GM12875 (cell line): ENCODE data around the gene PRAMEF14.
"Not testable (repeated sequence)": the region's sequence is repeated elsewhere in the genome, so short reads cannot be mapped to it uniquely, and the experiment has no call there.

Experiments
- H3K4me3 ChIP-seq: one replicate; pipeline ENCODE4 v1.5.1; 2011; ENCODE audit warnings: low read depth, low read length, control low read depth
- CTCF ChIP-seq: IDR thresholded peaks from 2 replicates; pipeline ENCODE4 v1.5.1; 2011; ENCODE audit warnings: low read depth, mild to moderate bottlenecking, control low read depth, inconsistent platforms, low read length, moderate library complexity, borderline replicate concordance; ENCODE audit not compliant: insufficient read depth

PRAMEF14 gene, protein sequence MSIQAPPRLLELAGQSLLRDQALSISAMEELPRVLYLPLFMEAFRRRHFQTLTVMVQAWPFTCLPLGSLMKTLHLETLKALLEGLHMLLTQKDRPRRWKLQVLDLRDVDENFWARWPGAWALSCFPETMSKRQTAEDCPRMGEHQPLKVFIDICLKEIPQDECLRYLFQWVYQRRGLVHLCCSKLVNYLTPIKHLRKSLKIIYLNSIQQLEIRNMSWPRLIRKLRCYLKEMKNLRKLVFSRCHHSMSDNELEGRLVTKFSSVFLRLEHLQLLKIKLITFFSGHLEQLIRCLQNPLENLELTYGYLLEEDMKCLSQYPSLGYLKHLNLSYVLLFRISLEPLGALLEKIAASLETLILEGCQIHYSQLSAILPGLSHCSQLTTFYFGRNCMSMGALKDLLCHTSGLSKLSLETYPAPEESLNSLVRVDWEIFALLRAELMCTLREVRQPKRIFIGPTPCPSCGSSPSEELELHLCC

GRCh38 chr1:13347034-13347433 is at the start of gene PRAMEF14:
TSS of gene PRAMEF14 (minus strand) at chr1:13347134. CDS start at chr1:13345314, 1,820 bp downstream.
- not testable (repeated sequence) for H3K4me3 ChIP-seq

GRCh38 chr1:13395311-13395710 is 48.4 kb upstream of the PRAMEF14 start:
- not testable (repeated sequence) for H3K4me3 ChIP-seq

DNA sequence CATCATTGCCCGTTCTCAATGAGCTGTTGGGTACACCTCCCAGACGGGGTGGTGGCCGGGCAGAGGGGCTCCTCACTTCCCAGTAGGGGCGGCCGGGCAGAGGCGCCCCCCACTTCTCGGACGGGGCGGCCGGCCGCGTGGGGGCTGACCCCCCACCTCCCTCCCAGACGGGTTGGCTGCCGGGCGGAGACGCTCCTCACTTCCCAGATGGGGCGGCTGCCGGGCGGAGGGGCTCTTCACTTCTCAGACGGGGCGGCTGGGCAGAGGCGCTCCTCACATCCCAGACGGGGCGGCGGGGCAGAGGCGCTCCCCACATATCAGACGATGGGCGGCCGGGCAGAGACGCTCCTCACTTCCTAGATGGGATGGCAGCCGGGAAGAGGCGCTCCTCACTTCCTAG is 47.8 kb upstream of the PRAMEF14 start:
- H3K4me3 ChIP-seq, result not testable (repeated sequence)

GRCh38 chr1:13393004-13393403 is 46.1 kb upstream of the PRAMEF14 start:
- H3K4me3 ChIP-seq, result not testable (repeated sequence)

DNA sequence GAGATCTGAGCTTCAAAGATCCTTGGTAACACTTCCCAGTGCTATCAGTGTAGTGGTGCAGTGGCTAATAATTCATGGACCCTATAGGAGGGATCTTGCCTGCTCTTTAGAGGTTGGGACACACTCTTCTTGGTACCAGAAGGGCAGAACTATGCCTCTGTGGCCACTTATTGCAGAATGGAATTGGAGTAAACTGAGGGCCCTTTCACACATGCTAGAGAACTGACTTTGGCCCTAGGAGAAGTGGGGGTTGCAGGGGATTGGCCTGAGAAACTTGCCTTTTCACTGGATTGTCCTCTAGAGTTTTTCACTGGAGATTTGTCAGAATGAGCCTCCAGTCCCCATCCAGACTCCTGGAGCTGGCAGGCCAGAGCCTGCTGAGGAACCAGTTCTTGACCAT is 42.4 kb upstream of the PRAMEF14 start, which contains the start of gene PRAMEF17:
PRAMEF17 (plus strand) TSS at position 301 of the 400 bp plus-strand sequence; CDS start at position 327, 26 bp downstream.
- H3K4me3 ChIP-seq, result not testable (repeated sequence)

- not testable (repeated sequence) for H3K4me3 ChIP-seq
Observed at GRCh38 chr1:13380380-13380779, 33.4 kb upstream of the PRAMEF14 start.

DNA sequence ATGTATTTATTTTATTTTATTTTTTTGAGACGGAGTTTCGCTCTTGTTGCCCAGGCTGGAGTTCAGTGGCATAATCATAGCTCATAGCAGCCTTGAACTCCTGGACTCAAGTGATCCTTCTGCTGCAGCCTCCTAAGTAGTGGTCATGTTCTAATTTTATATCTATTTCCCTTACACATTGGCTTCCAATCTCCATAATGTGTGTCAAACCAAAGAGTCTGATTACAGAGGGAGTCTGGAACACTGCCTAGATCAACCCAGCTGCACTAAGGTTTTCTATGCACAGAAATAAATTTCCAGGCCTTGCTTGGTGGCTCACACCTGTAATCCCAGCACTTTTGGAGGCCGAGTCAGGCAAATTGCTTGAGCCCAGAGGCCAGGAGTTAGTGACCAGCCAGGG is 32.0 kb upstream of the PRAMEF14 start:
- not testable (repeated sequence) for H3K4me3 ChIP-seq

DNA sequence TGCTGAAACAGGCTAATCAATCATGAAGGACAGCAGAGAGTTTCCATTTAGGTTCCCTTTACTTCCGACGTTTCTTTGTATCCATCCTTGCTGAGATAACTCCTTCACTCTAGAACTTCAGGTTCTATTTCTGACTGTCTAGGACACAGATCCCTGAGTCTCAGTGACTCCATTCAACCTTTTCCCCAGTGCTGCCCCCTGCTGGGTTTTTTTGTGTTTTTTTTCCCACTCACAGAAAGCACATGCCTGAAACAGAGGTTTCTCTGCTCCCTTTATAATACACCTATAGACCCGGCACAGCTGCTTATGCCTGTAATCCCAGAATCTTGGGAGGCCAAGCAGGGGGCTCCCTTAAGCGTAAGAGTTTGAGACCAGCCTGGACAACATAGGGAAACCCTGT is 21.6 kb upstream of the PRAMEF14 start:
- H3K4me3 ChIP-seq, result not testable (repeated sequence)
- TF ChIP-seq CTCF, result peak; percentile 42; the same call in 1 of the 2 replicates

GRCh38 chr1:13366536-13366935 is 19.6 kb upstream of the PRAMEF14 start:
- H3K4me3 ChIP-seq, result not testable (repeated sequence)

GRCh38 chr1:13364928-13365327 is 18.0 kb upstream of the PRAMEF14 start:
- not testable (repeated sequence) for H3K4me3 ChIP-seq

- not testable (repeated sequence) for H3K4me3 ChIP-seq
Observed at GRCh38 chr1:13362364-13362763, 15.4 kb upstream of the PRAMEF14 start.

GRCh38 chr1:13356774-13357173 is 9.8 kb upstream of the PRAMEF14 start:
- TF ChIP-seq CTCF, result peak; percentile 33; the same call in 1 of the 2 replicates
- H3K4me3 ChIP-seq, result not testable (repeated sequence)

- not testable (repeated sequence) for H3K4me3 ChIP-seq
Observed at GRCh38 chr1:13354475-13354874, 7.5 kb upstream of the PRAMEF14 start.

DNA sequence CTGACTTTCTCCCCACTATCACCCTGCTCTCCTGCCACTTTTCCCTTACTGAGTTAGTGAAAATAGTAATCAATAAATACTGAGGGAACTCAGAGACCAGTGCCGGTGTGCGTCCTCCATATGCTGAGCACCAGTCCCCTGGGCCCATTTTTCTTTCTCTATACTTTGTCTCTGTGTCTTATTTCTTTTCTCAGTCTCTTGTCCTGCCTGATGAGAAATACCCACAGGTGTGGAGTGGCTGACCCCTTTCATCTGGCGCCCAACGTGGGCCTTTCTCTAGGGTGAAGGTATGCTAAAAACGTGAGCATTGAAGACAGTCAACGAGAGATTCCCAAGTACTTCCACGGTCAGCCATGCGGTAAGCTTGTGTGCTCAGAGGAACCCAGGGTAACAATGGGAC is 6.5 kb upstream of the PRAMEF14 start:
- not testable (repeated sequence) for H3K4me3 ChIP-seq

DNA sequence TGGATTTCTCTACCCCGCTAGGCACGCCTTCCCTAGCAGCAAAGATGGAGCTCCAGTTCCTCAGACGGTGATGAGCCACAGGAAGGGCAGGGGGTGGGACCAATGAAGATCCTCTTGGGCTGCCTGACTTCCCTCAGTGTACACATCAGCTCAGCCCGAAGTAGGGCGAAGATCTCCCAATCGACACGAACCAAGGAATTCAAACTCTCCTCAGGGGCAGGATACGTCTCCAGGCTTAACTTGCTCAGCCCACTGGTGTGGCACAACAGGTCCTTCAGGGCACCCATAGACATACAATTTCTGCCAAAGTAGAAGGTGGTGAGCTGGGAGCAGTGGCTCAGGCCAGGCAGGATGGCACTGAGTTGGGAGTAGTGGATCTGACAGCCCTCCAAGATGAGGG is 4.4 kb downstream of the PRAMEF14 start:
- H3K4me3 ChIP-seq, result not testable (repeated sequence)

GRCh38 chr1:13315281-13315680 is 31.7 kb downstream of the PRAMEF14 start, which contains the start of gene PRAMEF15:
TSS of gene PRAMEF15 (plus strand) at chr1:13315581. CDS start at chr1:13318408, 2,827 bp downstream.
- H3K4me3 ChIP-seq, result not testable (repeated sequence)

DNA sequence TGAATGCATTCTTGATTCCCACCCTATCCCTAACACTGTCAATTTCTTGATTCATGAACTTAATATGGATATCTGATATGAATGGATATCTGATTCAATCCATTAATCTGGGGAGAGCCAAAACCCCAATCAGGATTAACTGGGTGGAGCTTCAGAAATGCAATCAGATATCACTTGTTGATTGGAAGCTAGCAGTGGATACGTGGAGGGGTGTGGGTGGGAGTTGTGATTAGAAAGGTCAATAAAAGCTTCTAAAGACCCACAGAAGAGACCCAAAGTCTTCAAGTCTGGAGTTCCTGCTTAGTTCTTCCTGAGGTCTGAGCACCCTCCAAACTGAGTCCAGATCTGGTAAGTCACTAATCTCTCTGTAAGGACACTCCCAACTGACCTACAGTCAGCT is 43.7 kb downstream of the PRAMEF14 start, which contains the start of gene PRAMEF33:
PRAMEF33 (plus strand) TSS at position 301 of the 400 bp plus-strand sequence. CDS start 2,416 bp downstream, outside the sequence.
- H3K4me3 ChIP-seq, result not testable (repeated sequence)

DNA sequence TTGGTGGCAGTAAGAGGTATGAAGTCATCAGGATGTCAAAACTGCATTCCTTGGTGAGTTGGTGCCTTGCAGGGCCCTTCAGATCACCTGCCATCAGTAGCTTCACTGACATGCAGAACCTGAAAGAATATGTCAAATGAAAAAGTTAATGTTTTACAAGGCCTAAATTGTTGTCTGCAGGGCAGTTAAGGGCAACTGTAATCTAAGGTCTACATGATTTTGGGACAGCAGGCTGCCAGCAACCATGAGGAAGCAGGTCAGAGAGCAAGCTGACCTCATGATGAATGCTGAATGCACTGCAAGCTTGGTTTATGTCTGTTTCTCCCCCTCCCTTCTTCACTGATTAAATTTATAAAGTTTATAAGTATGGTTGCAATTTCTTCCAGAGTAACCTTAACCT is 44.7 kb downstream of the PRAMEF14 start:
- H3K4me3 ChIP-seq, result not testable (repeated sequence)
